ENCODE measurements around the gene NACC1.

Gene NACC1

DNA sequence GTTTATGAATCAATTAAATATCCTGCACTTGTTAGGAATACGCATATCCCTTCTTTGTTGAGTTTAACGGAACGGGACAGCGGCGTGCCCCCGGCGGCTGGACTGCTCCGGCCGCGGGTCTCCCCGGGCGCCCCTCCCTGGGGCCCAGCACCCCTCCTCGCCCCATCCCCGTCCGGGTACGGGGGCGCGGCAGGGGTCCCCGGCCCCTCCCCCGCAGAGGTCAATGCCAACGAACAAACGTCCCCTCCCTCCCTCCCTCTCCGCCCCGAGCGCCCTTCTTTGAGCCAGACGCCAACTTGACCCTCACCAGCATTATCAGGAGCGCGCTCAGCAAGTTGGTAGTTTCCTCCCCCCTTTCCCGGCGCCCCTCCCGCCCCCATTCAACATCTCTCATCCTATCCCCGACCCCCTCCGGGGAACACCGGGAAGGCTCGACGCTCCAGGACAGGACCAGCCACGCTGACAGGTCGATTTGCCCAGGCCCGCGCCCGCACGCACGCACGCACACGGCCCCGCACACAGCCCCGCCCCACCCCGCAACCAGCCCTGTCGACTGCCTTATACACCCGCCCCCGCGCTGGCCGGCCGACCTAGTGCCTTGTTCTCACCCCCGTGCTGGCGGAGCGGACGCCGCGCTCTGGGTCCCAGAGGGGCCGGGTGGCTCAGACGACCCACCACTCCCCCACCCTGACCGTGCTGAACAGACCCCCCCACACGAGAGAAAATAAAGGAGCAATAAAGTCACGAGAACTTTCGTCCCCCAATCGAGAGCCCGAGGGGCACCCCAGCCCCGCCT is 20.4 kb upstream of the NACC1 start:
- TF ChIP-seq JUND (IDR thresholded peaks at IDR 0.05; ENCODE audit: low read depth) = no peak
- in situ Hi-C loops (cut with HindIII; ENCODE audit: low pct_unique_long_range_greater_than_20kb, low sequenced_read_pairs) = no loop called here
- peak; percentile 42 to 75 for DNase-seq (ENCODE audit: low read depth in 1 of 2, low spot score in 1 of 2)

DNA sequence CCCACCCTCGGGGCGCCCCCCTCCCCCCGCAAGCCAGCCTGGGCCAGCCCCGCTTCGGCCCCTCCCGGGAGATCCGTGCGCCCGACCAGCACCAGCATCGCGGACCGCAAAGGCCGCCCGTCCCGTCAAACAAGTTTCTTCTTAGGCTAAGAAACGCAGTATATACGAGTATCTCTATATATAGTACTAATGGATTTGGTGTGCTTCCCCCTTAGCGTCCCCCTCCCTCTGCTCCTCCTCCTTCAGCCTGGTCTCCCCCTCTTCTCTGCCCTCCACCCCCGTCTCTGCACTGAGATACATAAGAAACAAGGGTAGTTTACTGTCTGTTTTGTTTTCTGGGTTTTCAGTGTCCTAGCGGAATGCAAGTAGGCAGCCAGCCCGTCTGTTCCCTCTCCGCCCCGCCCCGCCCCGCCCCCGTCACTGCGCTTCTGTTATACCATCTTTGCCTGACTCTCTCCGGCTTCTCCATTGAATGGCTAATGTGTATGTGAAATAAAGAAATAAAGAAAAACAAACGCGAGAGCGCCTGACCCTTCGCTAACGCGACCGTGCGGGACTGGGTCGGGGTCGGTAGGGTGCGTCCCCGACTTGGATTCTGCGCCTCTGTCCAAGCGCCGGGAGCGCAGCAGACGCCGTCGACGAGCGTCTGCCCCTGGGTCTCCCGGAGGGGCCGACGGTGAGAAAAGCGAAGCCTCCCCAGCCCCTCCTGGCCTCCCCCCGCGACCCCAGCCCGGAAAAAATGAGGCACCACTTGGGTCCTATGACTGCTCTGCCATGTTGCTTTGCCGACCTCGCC is 19.6 kb upstream of the NACC1 start:
- TF ChIP-seq JUND (IDR thresholded peaks at IDR 0.05; ENCODE audit: low read depth) = no peak
- DNase-seq (ENCODE audit: low read depth in 1 of 2, low spot score in 1 of 2) = peak; percentile 74 to 77
- in situ Hi-C loops (cut with HindIII; ENCODE audit: low pct_unique_long_range_greater_than_20kb, low sequenced_read_pairs) = no loop called here

DNA sequence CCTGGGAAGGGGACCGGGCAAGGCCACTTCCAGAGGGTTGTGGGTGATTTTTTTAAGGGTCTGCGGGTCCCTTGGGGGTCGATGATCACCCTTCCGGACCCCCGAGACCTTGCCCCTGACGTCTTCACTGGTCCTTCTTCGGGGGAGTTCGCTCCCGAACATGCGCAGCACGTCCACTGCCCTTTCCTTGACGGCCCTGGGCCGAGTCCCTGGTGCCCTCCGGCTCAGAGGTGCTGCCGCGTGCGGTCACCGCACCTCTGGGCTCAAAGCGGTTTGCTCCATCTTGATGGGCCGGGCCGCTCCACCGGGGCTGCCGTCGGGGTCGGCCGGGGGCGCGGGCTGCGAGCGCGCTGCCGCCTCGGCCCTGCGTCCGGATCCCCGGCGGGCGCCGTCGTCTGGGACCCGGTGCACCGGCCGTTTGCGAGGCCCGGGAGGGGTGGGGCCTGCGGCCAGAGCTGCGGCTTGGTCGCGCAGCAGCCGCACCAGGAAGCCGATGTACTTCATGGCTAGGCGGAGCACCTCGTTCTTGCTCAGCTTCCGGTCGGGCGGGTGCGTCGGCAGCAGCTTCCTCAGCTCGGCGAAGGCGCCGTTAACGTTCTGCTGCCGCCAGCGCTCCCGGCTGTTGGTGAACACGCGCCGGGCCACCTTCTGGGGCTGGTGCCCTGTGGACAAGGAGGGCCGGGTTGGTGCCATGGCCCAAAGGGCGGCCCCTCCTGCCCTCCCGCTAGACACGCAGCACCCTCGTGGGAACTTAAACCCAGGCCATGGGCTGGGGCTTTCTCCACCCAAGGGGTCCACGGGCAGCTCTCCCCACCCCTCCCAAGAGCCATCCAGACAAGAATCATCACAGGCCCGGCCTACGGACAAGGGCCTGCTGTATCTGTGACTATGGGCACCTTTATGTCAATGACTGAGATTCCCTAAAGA is 18.7 kb upstream of the NACC1 start:
- DNase-seq (ENCODE audit: low read depth in 1 of 2, low spot score in 1 of 2) = no peak
- in situ Hi-C loops (cut with HindIII; ENCODE audit: low pct_unique_long_range_greater_than_20kb, low sequenced_read_pairs) = no loop called here
- no peak for TF ChIP-seq JUND (IDR thresholded peaks at IDR 0.05; ENCODE audit: low read depth)

DNA sequence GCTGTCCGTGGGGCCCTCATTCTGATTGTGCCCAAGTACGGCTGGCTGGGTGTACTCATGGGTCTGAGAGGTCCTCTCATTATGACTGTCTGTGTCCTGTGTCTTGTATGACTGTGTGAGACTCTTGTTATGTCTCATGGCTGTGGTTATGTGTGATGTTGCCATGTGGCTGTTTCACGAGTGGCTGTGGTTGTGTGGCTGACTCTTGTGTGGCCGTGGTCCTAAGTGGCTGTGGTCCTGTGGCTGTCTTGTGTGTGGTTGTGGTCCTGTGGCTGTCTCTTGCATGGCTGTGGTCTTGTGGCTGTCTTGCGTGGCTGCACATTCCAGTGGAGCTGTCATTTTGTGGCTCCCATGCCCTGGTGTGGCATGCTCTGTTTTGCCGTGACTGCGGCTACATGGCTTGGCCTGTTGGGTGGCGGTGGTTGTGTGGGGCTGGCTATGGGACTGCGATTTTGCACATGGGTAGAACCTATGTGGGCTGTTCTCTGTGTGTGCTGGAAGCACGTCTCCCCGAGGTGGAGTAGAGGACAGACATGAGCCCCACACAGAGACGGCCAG is 18.0 kb upstream of the NACC1 start:
- TF ChIP-seq JUND (IDR thresholded peaks at IDR 0.05; ENCODE audit: low read depth) = no peak
- in situ Hi-C loops (cut with HindIII; ENCODE audit: low pct_unique_long_range_greater_than_20kb, low sequenced_read_pairs) = no loop called here
- no peak for DNase-seq (ENCODE audit: low read depth in 1 of 2, low spot score in 1 of 2)

DNA sequence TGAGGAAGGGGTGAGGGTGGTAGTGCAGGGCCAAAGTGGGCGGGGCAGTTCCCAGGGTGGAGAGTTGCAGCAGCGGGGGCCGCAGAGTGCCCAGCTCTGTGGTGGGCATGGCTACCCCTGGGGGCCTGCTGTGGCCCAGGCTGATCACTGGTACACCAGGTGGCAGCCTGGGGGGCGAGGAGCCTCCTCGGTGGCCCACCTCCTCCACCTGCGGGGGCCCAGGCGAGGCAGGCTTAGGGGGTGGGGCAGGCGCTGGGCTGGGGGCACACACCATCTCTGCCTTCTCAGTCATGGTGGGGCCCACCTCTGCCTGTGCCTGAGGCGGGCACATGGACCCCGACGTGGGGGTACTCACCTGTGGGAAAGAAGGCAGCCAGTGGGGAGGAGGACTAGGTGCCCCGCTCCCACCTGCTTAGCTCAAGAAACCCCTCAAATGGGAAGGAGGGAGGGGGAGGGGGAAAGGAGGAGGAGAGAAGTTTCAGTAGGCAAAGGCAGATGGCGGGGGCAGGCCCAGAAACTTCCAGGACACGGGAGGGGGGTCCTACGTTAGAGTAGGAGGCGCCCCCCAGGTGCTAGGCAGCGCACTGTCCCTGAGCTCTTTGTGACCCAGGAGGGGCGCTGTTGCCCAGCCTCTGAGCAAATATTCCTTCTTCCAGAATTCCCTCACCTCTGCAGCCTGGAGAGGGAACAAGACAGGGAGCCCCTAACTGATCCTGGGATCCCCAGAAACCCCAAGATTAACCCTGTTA is 17.0 kb upstream of the NACC1 start:
- in situ Hi-C loops (cut with HindIII; ENCODE audit: low pct_unique_long_range_greater_than_20kb, low sequenced_read_pairs) = no loop called here
- TF ChIP-seq JUND (IDR thresholded peaks at IDR 0.05; ENCODE audit: low read depth) = no peak
- no peak for DNase-seq (ENCODE audit: low read depth in 1 of 2, low spot score in 1 of 2)

DNA sequence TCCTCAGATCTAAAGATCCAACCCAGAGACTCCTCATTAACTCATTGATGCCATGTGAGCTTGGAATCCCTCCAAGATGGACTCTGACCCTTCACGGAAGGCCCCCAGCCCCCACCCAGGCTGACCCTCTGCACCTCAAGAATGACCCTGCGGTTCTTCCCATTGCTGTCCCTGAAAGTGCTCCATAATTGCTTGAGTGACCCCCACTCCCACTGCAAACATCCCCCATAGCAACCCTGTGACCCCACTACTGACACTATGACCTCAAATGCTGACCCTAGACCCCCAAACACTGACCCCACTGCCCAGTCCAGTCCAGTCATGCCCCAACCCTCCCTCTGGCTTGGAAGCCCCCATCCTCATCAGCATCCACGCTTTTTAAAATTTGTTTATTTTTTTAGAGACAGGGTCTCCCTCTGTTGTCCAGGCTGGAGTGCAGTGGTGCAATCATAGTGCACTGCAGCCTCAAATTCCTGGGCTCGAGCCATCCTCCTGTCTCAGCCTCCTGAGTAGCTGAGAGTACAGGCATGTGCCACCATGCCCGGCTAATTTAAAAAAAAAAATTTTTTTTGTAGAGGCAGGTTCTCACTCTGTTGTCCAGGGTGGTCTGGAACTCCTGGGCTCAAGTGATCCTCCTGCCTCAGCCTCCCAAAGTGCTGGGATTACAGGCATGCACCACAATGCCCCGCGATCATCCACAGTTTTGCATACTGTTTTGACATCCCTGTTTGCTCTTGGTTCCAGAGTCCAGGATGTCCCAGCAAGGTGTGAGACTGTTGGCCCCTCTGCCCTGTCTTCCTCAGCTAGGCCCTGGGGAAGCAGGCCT is 16.3 kb upstream of the NACC1 start:
- TF ChIP-seq JUND (IDR thresholded peaks at IDR 0.05; ENCODE audit: low read depth) = no peak
- in situ Hi-C loops (cut with HindIII; ENCODE audit: low pct_unique_long_range_greater_than_20kb, low sequenced_read_pairs) = no loop called here
- DNase-seq (ENCODE audit: low read depth in 1 of 2, low spot score in 1 of 2) = no peak

DNA sequence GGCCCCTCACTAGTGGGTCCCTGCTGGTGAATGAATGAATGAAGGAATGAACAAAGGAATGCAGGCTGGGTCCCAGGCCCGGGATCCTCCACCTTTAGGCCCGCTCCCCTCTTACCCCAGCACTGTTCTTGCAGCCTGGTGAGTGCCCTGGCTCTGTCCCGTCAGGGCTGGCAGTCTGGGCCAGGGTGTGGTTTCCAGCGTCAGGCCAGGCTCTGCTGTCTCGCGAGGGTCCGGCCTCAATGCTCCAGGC is 15.7 kb upstream of the NACC1 start:
- no peak for DNase-seq (ENCODE audit: low read depth in 1 of 2, low spot score in 1 of 2)
- TF ChIP-seq JUND (IDR thresholded peaks at IDR 0.05; ENCODE audit: low read depth) = no peak
- in situ Hi-C loops (cut with HindIII; ENCODE audit: low pct_unique_long_range_greater_than_20kb, low sequenced_read_pairs) = no loop called here

DNA sequence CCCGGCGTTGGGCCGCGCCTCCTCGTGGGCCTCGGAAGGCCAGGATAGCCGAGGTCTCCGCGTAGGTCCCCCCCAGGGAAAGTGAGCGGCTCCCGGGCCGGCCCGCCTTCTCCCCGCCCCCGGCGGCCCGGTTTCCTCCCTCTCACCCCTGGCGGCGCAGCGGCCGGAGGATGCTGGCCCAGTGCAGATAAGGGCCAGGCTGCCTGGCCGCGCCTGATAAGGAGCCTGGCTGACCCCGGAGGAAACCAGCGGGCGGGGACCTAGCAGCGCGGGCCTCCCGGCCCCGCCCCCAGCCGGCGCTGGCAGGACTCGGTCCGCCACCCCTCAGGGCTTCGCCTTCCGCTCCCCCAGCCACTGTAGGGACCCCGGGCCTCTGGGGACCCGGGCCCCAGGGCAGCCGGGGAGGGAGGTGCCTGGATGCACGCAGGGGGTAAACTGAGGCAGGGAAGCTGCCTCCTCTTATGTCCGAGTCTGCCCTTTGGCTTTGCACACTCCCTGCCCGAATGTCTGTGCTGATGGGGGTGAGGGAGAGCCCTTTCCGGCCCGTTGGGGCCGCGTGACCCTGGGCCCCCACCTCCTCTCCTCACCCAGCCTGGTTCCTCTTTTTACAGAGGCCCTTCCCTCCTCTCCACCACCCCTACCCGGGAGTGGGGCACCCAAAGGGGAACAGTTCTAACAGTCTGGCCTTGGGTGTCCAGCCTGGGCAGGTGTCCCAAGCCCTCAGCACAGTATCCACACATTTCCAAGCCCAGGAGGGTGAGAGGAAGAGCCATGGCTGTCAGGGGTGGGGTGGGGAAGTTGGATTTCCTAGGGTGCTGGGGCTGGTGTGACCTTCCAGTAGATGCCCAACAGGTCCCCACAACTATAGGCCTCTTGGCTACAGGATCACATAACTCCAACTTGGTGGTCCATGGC is 15.1 kb upstream of the NACC1 start, which contains the start of gene LYL1:
LYL1 (minus strand) TSS at position 193 of the 915 bp plus-strand sequence. CDS start 1,687 bp downstream, outside the sequence.
- DNase-seq (ENCODE audit: low read depth in 1 of 2, low spot score in 1 of 2) = no peak
- in situ Hi-C loops (cut with HindIII; ENCODE audit: low pct_unique_long_range_greater_than_20kb, low sequenced_read_pairs) = no loop called here
- TF ChIP-seq JUND (IDR thresholded peaks at IDR 0.05; ENCODE audit: low read depth) = no peak

DNA sequence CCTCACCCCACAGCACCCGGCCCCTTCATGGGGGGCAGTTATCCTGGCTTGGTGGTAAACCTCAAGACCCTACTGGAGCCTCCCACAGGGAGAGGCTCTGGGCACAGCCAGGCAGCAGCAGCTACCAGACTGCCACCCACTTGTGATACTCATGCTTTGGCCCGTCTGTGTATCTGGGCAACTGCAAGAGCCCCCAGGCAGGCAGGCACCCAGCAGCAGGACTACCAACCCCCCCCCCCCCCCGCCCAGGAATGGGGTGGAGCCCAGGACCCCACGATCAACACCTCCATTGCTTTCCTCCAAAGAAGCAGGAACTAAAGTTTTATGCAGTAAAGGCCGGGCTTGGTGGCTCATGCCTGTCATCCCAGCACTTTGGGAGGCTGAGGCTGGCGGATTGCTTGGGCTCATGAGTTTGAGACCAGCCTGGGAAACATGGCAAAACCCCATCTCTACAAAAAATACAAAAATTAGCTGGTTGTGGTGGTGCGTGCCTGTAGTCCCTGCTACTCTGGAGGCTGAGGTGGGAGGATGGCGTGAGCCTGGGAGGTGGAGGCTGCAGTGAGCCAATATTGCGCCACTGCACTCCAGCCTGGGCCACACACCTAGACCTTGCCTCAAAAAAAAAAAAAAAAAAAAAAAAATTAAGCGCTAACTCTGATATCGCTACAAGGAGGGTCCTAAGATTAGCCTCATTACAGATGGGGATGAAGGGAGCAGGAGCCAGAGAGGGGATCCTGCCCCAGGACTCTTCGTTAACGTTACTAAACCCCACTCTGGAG is 14.3 kb upstream of the NACC1 start:
- in situ Hi-C loops (cut with HindIII; ENCODE audit: low pct_unique_long_range_greater_than_20kb, low sequenced_read_pairs) = no loop called here
- TF ChIP-seq JUND (IDR thresholded peaks at IDR 0.05; ENCODE audit: low read depth) = no peak
- no peak for DNase-seq (ENCODE audit: low read depth in 1 of 2, low spot score in 1 of 2)
